Left cardiac atrium (tissue), 4 donors: Measurements from ENCODE around the gene UBXN1. TPM values are rescaled to one million over a fixed set of nuclear protein-coding genes. Genes with fewer than 3 reads are reported as not detected.

ENCODE experiments used
- ATAC-seq, 2 donors: fragments of 200-7000 bp; cut with Tn5 transposase; one replicate each; pipeline ENCODE4 v1.9.1; 2020; ENCODE audit warnings: mild to moderate bottlenecking in 2 of 2, moderate library complexity in 2 of 2
- DNase-seq: peaks from one replicate; pipeline ENCODE4 v3.0.0-alpha.2; 2020
- intact Hi-C, 2 donors: fragments of 100-400 bp; cut with DNase I; formaldehyde crosslinking; loops; one replicate each; pipeline versions ENCODE4 v1.14.1 to v1.15.1; 2022 to 2023
- total RNA-seq, 2 donors: library from RNA; stranded (reverse); fragmentation: NEBNext Ultra II Directional; extraction: Animal tissue kit (Norgen Biotek cat#: 25700); gene quantifications; one replicate each; pipeline ENCODE4 v1.2.1, GENCODE V29; 2021
- donor health status: DM: no; HTN: yes; CAD: no.
- donor health status: DM: no; HTN: yes; CAD: no; lungs with severe emphysema.
- donor health status: DM: yes; HTN: yes; CAD: no.
- donor health status: Dilated cardiomyopathy.

UBXN1 gene
- total RNA-seq, 2 donors from 2014 or later = 70.7 to 71.8 TPM

- DNase-seq = no peak
- intact Hi-C loops = no loop called here
- no peak for ATAC-seq
Measured at GRCh38 chr11:62649486-62649885, 29.4 kb downstream of the UBXN1 start.

GRCh38 chr11:62648967-62649364 lies 29.9 kb downstream of the UBXN1 start:
- DNase-seq = no peak
- intact Hi-C loops = no loop called here
- no peak for ATAC-seq

GRCh38 chr11:62648185-62648966 lies 30.5 kb downstream of the UBXN1 start:
- no peak for DNase-seq
- intact Hi-C loops = no loop called here
- no peak for ATAC-seq

GRCh38 chr11:62647609-62648005 lies 31.3 kb downstream of the UBXN1 start:
- DNase-seq (no peak), ATAC-seq (no peak)
- intact Hi-C loops = no loop called here

GRCh38 chr11:62646825-62647608 lies 31.9 kb downstream of the UBXN1 start:
- intact Hi-C loops = no loop called here
- ATAC-seq (no peak), DNase-seq (peak; percentile 31)

- DNase-seq (peak; percentile 100), ATAC-seq (peak; percentile 98)
- intact Hi-C loops = no loop called here
Measured at GRCh38 chr11:62645946-62646824, 32.7 kb downstream of the UBXN1 start, which contains the start of gene GANAB. TSS of gene GANAB (minus strand) at chr11:62646613. CDS start at chr11:62646599, 14 bp downstream.

GRCh38 chr11:62645671-62645945 lies 33.3 kb downstream of the UBXN1 start:
- DNase-seq (no peak), ATAC-seq (no peak)
- intact Hi-C loops = no loop called here

GRCh38 chr11:62644220-62644619 lies 34.7 kb downstream of the UBXN1 start:
- DNase-seq (no peak), ATAC-seq (no peak)
- intact Hi-C loops = no loop called here

GRCh38 chr11:62632492-62632891 lies 46.4 kb downstream of the UBXN1 start:
- ATAC-seq = no peak
- intact Hi-C loops = no loop called here
- no peak for DNase-seq

- DNase-seq (no peak), ATAC-seq (no peak)
- intact Hi-C loops = no loop called here
Measured at GRCh38 chr11:62627713-62628112, 51.2 kb downstream of the UBXN1 start.

Other genes with a start within 250 kb of the UBXN1 start
- gene AHNAK, start 132.3 kb downstream of the UBXN1 start, total RNA-seq = 100 to 1,000 TPM; 329 to 404 TPM
- 100 to 1,000 TPM; 833 to 894 TPM for gene EEF1G, start 105.2 kb downstream of the UBXN1 start, total RNA-seq
- 10 to 100 TPM in 1 of 2 donors, 1 to 10 TPM in 1; 9.6 to 11.5 TPM for gene TUT1, start 87.5 kb downstream of the UBXN1 start, total RNA-seq
- gene MTA2, start 77.2 kb downstream of the UBXN1 start, total RNA-seq = 10 to 100 TPM; 38.1 to 60.6 TPM
- 10 to 100 TPM; 29.1 to 46.8 TPM for gene EML3, start 66.3 kb downstream of the UBXN1 start, total RNA-seq
- 1 to 10 TPM; 3.7 to 3.8 TPM for gene ROM1, start 65.8 kb downstream of the UBXN1 start, total RNA-seq
- gene B3GAT3, start 57.1 kb downstream of the UBXN1 start, total RNA-seq = 10 to 100 TPM; 20.5 to 22.4 TPM
- gene GANAB, start 32.5 kb downstream of the UBXN1 start, total RNA-seq = 100 to 1,000 TPM; 130 to 136 TPM
- 10 to 100 TPM; 11.0 to 13.8 TPM for gene INTS5, start 25.8 kb downstream of the UBXN1 start, total RNA-seq
- 10 to 100 TPM; 33.9 to 41.1 TPM for gene C11orf98, start 13.9 kb downstream of the UBXN1 start, total RNA-seq
- 10 to 100 TPM in 1 of 2 donors, 1 to 10 TPM in 1; 6.6 to 10.0 TPM for gene CSKMT, start 13.8 kb downstream of the UBXN1 start, total RNA-seq
- 1 to 10 TPM; 6.2 to 7.0 TPM for gene UQCC3, start 7.4 kb downstream of the UBXN1 start, total RNA-seq
- 1 to 10 TPM; 4.0 to 4.1 TPM for gene LBHD1, start 6.8 kb downstream of the UBXN1 start, total RNA-seq
- 1 to 10 TPM; 6.1 to 7.3 TPM for gene LRRN4CL, start 10.5 kb upstream of the UBXN1 start, total RNA-seq
- gene BSCL2, start 28.4 kb upstream of the UBXN1 start, total RNA-seq = 10 to 100 TPM; 16.8 to 26.7 TPM
- not detected for gene GNG3, start 28.6 kb upstream of the UBXN1 start, total RNA-seq
- 10 to 100 TPM; 31.0 to 36.2 TPM for gene HNRNPUL2, start 48.4 kb upstream of the UBXN1 start, total RNA-seq
- 10 to 100 TPM; 14.0 to 15.9 TPM for gene TTC9C, start 49.4 kb upstream of the UBXN1 start, total RNA-seq
- gene ZBTB3, start 75.1 kb upstream of the UBXN1 start, total RNA-seq = 10 to 100 TPM in 1 of 2 donors, 1 to 10 TPM in 1; 7.2 to 10.5 TPM
- 10 to 100 TPM; 32.0 to 39.9 TPM for gene POLR2G, start 82.5 kb upstream of the UBXN1 start, total RNA-seq
- 10 to 100 TPM in 1 of 2 donors, 1 to 10 TPM in 1; 8.1 to 11.0 TPM for gene TAF6L, start 92.3 kb upstream of the UBXN1 start, total RNA-seq
- 10 to 100 TPM; 20.6 to 22.4 TPM for gene TMEM179B, start 108.3 kb upstream of the UBXN1 start, total RNA-seq
- 10 to 100 TPM; 12.0 to 17.6 TPM for gene TMEM223, start 112.9 kb upstream of the UBXN1 start, total RNA-seq
- gene NXF1, start 126.4 kb upstream of the UBXN1 start, total RNA-seq = 10 to 100 TPM; 40.5 to 45.6 TPM
- 10 to 100 TPM; 22.1 to 23.2 TPM for gene STX5, start 153.0 kb upstream of the UBXN1 start, total RNA-seq
- gene TEX54, start 153.8 kb upstream of the UBXN1 start, total RNA-seq = not detected
- gene WDR74, start 160.5 kb upstream of the UBXN1 start, total RNA-seq = 10 to 100 TPM; 24.6 to 32.2 TPM
- 10 to 100 TPM; 45.2 to 91.2 TPM for gene SLC3A2, start 201.8 kb upstream of the UBXN1 start, total RNA-seq
- gene CHRM1, start 242.3 kb upstream of the UBXN1 start, total RNA-seq = not detected